MCF 10A (cell line): ENCODE data around the gene SLC6A9. TPM values are rescaled to one million over a fixed set of nuclear protein-coding genes. Genes with fewer than 3 reads are reported as not detected.

Source experiments
- BruUV-seq: library from RNA; stranded (reverse); fragments of 400-500 nt; replicated peaks from 2 replicates; lab custom pipeline; 2021; lab: Mats Ljungman, UMichigan
- CTCF ChIA-PET: fragments of 300-600 bp; sonication (Branson Sonifier 250); formaldehyde crosslinking; extraction: SDS; loops from one replicate; lab custom pipeline; 2021; ENCODE audit warnings: antibody characterized with exemption, inconsistent platforms; lab: Yijun Ruan, JAX
- POLR2A ChIA-PET: fragments of 300-600, 350-650 bp; sonication (Branson Sonifier 250); formaldehyde crosslinking; extraction: SDS; loops from one replicate; lab custom pipeline; 2020; ENCODE audit warnings: antibody characterized with exemption, inconsistent platforms; lab: Yijun Ruan, JAX
- DNase-seq: peaks from one replicate; pipeline ENCODE4 v3.0.0-alpha.2; 2018; ENCODE audit not compliant: unreplicated experiment
- H3K27ac Mint-ChIP-seq: one replicate; pipeline ENCODE4 v1.8.0; 2022; ENCODE audit warnings: mild to moderate bottlenecking, low read depth, mixed read lengths; ENCODE audit not compliant: unreplicated experiment
- H3K27me3 Mint-ChIP-seq: one replicate; pipeline ENCODE4 v1.8.0; 2022; ENCODE audit warnings: mixed read lengths; ENCODE audit not compliant: insufficient read depth, unreplicated experiment
- H3K36me3 Mint-ChIP-seq: one replicate; pipeline ENCODE4 v1.8.0; 2022; ENCODE audit warnings: mild to moderate bottlenecking, moderate library complexity, mixed read lengths; ENCODE audit not compliant: insufficient read depth, unreplicated experiment
- H3K4me1 Mint-ChIP-seq: one replicate; pipeline ENCODE4 v1.8.0; 2022; ENCODE audit warnings: mixed read lengths; ENCODE audit not compliant: insufficient read depth, unreplicated experiment
- H3K4me3 Mint-ChIP-seq: one replicate; pipeline ENCODE4 v1.8.0; 2022; ENCODE audit warnings: mild to moderate bottlenecking, moderate library complexity, mixed read lengths; ENCODE audit not compliant: unreplicated experiment
- H3K9me3 Mint-ChIP-seq: one replicate; pipeline ENCODE4 v1.8.0; 2022; ENCODE audit warnings: mixed read lengths; ENCODE audit not compliant: unreplicated experiment
- CTCF ChIP-seq: fragments of 200-600 bp; IDR thresholded peaks from one replicate; pipeline ENCODE4 v1.8.0; 2022; ENCODE audit warnings: antibody characterized with exemption, mild to moderate bottlenecking; ENCODE audit not compliant: unreplicated experiment
- intact Hi-C: fragments of 100-400 bp; cut with micrococcal nuclease; formaldehyde crosslinking; loops from 2 replicates; pipeline ENCODE4 v1.14.1; 2022
- total RNA-seq: library from RNA; stranded (reverse); gene quantifications from 2 replicates; pipeline ENCODE4 v1.2.3, GENCODE V29; 2022

The SLC6A9 gene
- total RNA-seq, 1 experiment from 2014 or later: 64.9 TPM

DNA sequence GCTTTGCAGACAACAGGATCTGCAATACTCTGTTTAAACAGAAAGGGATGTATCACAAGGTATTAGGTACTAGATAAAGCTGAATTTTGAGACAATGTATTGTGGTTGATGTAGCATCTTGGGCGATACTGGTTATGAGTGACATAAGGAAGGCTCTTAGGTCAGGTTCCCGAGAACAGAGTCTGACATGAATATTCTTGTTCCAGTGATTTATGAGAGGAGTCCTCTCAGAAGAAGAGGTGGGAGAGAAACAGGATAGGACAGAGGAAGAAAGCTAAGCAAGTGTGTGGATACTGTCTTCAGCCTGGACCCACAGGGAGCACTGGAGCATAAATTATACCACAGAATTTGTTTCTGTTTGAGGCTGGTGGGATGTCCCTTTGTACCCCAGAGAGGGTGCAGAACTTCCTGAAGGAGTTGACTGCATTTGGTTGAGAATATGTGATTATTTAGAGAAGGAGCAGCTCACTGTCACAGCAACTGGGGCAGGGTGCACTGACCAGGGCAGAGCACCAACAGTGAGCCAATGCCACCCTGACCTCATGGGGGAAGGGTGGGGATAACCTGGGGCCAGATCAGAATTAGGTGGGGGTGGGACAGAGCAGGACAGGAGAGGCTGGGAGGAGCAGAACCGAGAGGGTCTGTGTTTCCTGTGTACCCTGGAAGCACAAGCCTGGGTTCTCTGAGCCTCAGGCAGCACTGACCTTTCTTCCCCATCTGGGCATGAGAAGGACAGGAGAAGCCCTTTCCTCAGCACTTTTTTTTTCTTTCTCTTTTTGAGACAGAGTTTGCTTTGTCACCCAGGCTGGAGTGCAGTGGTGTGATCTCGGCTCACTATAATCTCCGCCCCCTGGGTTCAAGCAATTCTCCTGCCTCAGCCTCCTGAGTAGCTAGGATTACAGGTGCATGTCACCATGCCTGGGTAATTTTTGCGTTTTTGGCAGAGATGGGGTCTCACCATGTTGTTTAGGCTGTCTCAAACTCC lies 36.3 kb upstream of the SLC6A9 start:
- no peak overlapping the region for H3K4me3 Mint-ChIP-seq
- no peak for DNase-seq
- H3K36me3 Mint-ChIP-seq: no peaks in the 10 kb centered on the region
- no TSS peak for BruUV-seq
- CTCF ChIA-PET: interaction anchor here (0.6 to 1.0 kb wide), 3 partner anchors 19 to 135 kb away, joined by 3 to 5 read pairs (median 3); no protein-coding TSS in a partner anchor
- H3K4me1 Mint-ChIP-seq: no peaks in the 10 kb centered on the region
- TF ChIP-seq CTCF: no peak
- H3K27ac Mint-ChIP-seq: no peak overlapping the region
- POLR2A ChIA-PET: no interaction called here
- no peaks in the 10 kb centered on the region for H3K27me3 Mint-ChIP-seq
- H3K9me3 Mint-ChIP-seq: no peaks in the 10 kb centered on the region
- intact Hi-C loops: no loop called here

DNA sequence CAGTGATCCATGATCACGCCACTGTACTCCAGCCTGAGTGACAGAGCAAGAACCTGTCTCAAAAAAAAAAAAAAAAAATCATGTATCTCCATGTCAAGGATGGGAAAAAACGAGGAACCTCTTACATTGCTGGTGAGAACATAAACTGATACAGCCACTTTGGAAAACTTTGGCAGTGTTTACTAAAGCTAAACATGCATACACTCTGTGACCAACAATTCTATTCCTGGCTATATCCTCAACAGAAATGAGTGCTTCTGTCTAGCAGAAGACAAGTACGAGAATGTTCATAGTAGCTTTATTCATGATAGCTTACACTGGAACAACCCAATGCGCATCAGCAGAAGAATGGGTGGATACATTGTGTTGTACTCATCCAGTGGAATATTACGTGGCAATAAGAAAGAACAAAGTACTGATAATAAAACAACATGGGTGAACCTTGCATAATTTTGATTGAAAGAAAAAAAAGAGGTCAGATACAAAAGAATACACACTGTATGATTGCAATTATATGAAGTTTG lies 31.5 kb upstream of the SLC6A9 start:
- ChIA-PET CTCF (no interaction called here), POLR2A (interaction anchor here (0.6 to 0.7 kb wide), 6 partner anchors 14 to 1579 kb away, joined by 3 read pairs; no protein-coding TSS in a partner anchor)
- Mint-ChIP-seq H3K27me3 (no peaks in the 10 kb centered on the region), H3K36me3 (no peaks in the 10 kb centered on the region), H3K27ac (no peak overlapping the region), H3K4me1 (peaks cover 20% of the 10 kb centered on the region), H3K4me3 (no peak overlapping the region), H3K9me3 (no peaks in the 10 kb centered on the region)
- intact Hi-C loops: no loop called here
- TF ChIP-seq CTCF: no peak
- BruUV-seq: no TSS peak
- no peak for DNase-seq

- Mint-ChIP-seq H3K27ac (no peak overlapping the region), H3K36me3 (no peaks in the 10 kb centered on the region), H3K27me3 (no peaks in the 10 kb centered on the region), H3K4me1 (peaks cover 20% of the 10 kb centered on the region), H3K4me3 (no peak overlapping the region), H3K9me3 (no peaks in the 10 kb centered on the region)
- CTCF ChIA-PET: interaction anchor here (0.6 to 1.4 kb wide), 4 partner anchors 9 to 497 kb away, joined by 3 to 4 read pairs (median 4); no protein-coding TSS in a partner anchor
- DNase-seq: no peak
- TF ChIP-seq CTCF: no peak
- POLR2A ChIA-PET: interaction anchor here (1.7 kb wide), 1 partner anchor 11 kb away, joined by 4 read pairs; no protein-coding TSS in a partner anchor
- no TSS peak for BruUV-seq
- intact Hi-C loops: no loop called here
Observed at GRCh38 chr1:44061857-44062256, 30.6 kb upstream of the SLC6A9 start.

- POLR2A ChIA-PET: interaction anchor here (0.6 to 1.7 kb wide), 3 partner anchors 12 to 20 kb away, joined by 3 to 4 read pairs (median 3); no protein-coding TSS in a partner anchor
- Mint-ChIP-seq H3K9me3 (no peaks in the 10 kb centered on the region), H3K4me1 (peaks cover 20% of the 10 kb centered on the region), H3K4me3 (no peak overlapping the region), H3K27ac (no peak overlapping the region), H3K27me3 (no peaks in the 10 kb centered on the region), H3K36me3 (no peaks in the 10 kb centered on the region)
- no TSS peak for BruUV-seq
- no peak for TF ChIP-seq CTCF
- intact Hi-C loops: no loop called here
- CTCF ChIA-PET: interaction anchor here (0.7 to 1.4 kb wide), 2 partner anchors 9 to 14 kb away, joined by 3 to 4 read pairs; no protein-coding TSS in a partner anchor
- peak; percentile 58 for DNase-seq
Observed at GRCh38 chr1:44060830-44061267, 29.6 kb upstream of the SLC6A9 start.
